K562 (cell line): Measurements from ENCODE around the gene CRACDL. TPM values are rescaled to one million over a fixed set of nuclear protein-coding genes. Genes with fewer than 3 reads are reported as not detected.

ENCODE experiments used
- ATAC-seq: fragments of 200-7000 bp; cut with Tn5 transposase; 3 replicates; pipeline ENCODE4 v1.9.1; 2020; ENCODE audit warnings: moderate library complexity
- BruUV-seq: library from RNA; stranded (reverse); fragments of 400-500 nt; replicated peaks from 2 replicates; lab custom pipeline; 2021; lab: Mats Ljungman, UMichigan
- CTCF ChIA-PET: fragments of 300-600 bp; formaldehyde crosslinking; extraction: SDS; loops from one replicate; lab custom pipeline; 2021; ENCODE audit warnings: low intra/inter-chr PET ratio; lab: Yijun Ruan, JAX
- POLR2A ChIA-PET: fragments of 300-600, 350-650 bp; sonication (Branson Sonifier 250); formaldehyde crosslinking; extraction: SDS; loops from one replicate; lab custom pipeline; 2021; ENCODE audit warnings: antibody characterized with exemption, inconsistent platforms; lab: Yijun Ruan, JAX
- DNase-seq, 4 experiments: peaks; one replicate each; pipeline versions ENCODE4 v3.0.0 to v3.0.0-alpha.2; 2011 to 2018; ENCODE audit warnings: low spot score in 3 of 4, mixed read lengths in 3 of 4; ENCODE audit errors: extremely low read depth in 1 of 4
- FAIRE-seq: peaks from 2 replicates; lab custom pipeline; 2011; peaks lifted over from hg19 to GRCh38; lab: Jason Lieb, UNC
- H2AFZ ChIP-seq: 2 replicates; pipeline ENCODE4 v1.6.0; 2011; ENCODE audit warnings: low read depth, low read length, control low read depth, inconsistent platforms
- H3K27ac ChIP-seq: fragments of 200-600 bp; 3 replicates; pipeline ENCODE4 v1.8.0; 2011; ENCODE audit warnings: low read depth, mild to moderate bottlenecking, control low read depth, inconsistent platforms, low read length, moderate library complexity, mixed read lengths; ENCODE audit errors: extremely low read depth
- H3K27me3 ChIP-seq, 2 experiments: fragments of 300-600 bp in 1 of 2; 2 replicates in 1 of 2; 3 replicates in 1 of 2; pipeline versions ENCODE4 v1.6.0 to v1.8.0; 2011; ENCODE audit warnings: inconsistent platforms in 2 of 2, low read length in 2 of 2, mild to moderate bottlenecking in 1 of 2, mixed read lengths in 1 of 2, moderate library complexity in 1 of 2; ENCODE audit not compliant: control insufficient read depth in 2 of 2, insufficient read depth in 2 of 2
- H3K36me3 ChIP-seq: fragments of 300-600 bp; 3 replicates; pipeline ENCODE4 v1.8.0; 2011; ENCODE audit warnings: mild to moderate bottlenecking, low read length, inconsistent platforms; ENCODE audit not compliant: control insufficient read depth, insufficient read depth
- H3K4me1 ChIP-seq, 2 experiments: fragments of 200-600 bp in 1 of 2; replicated peaks in 1 of 2; 2 replicates in 1 of 2; 3 replicates in 1 of 2; pipeline versions ENCODE4 v1.5.1 to v1.8.0; 2011; ENCODE audit warnings: inconsistent platforms in 2 of 2, low read length in 2 of 2, mild to moderate bottlenecking in 1 of 2, mixed read lengths in 1 of 2, moderate library complexity in 1 of 2; ENCODE audit not compliant: control insufficient read depth in 2 of 2, insufficient read depth in 2 of 2
- H3K4me2 ChIP-seq: 2 replicates; pipeline ENCODE4 v1.6.1; 2011; ENCODE audit warnings: low read length, control low read depth, inconsistent platforms, mixed read lengths; ENCODE audit not compliant: insufficient read depth
- H3K4me3 ChIP-seq: fragments of 200-600 bp; sonication (generic), shearing (Covaris generic); 2 replicates; pipeline ENCODE4 v1.5.1; 2016; ENCODE audit warnings: control low read depth, inconsistent platforms
- H3K79me2 ChIP-seq: fragments of 200-600 bp; 3 replicates; pipeline ENCODE4 v1.8.0; 2011; ENCODE audit warnings: low read length, inconsistent platforms; ENCODE audit not compliant: control insufficient read depth, insufficient read depth
- H3K9ac ChIP-seq, 2 experiments: 2 replicates each; pipeline versions ENCODE4 v1.6.0 to v1.6.1; 2011; ENCODE audit warnings: low read depth in 2 of 2, low read length in 2 of 2, control low read depth in 1 of 2, inconsistent platforms in 1 of 2, mild to moderate bottlenecking in 1 of 2, mixed read lengths in 1 of 2; ENCODE audit not compliant: insufficient read depth in 1 of 2
- H3K9me1 ChIP-seq: one replicate; pipeline ENCODE4 v1.6.0; 2011; ENCODE audit warnings: inconsistent platforms, mild to moderate bottlenecking, low read length, moderate library complexity; ENCODE audit not compliant: control insufficient read depth, insufficient read depth
- H3K9me3 ChIP-seq: replicated peaks from 2 replicates; pipeline ENCODE4 v1.5.1; 2011; ENCODE audit warnings: low read depth, low read length, inconsistent platforms; ENCODE audit not compliant: control insufficient read depth, insufficient read depth
- H4K20me1 ChIP-seq: replicated peaks from 2 replicates; pipeline ENCODE4 v1.6.1; 2011; ENCODE audit warnings: low read length, inconsistent platforms, mixed read lengths; ENCODE audit not compliant: control insufficient read depth, insufficient read depth
- CHCHD3 ChIP-seq: fragments of 250-450 bp; sonication (Bioruptor Pico); IDR thresholded peaks from 2 replicates; pipeline ENCODE4 v2.1.2; 2022; ENCODE audit warnings: mild to moderate bottlenecking
- JUN ChIP-seq, 2 experiments: sonication (generic) in 1 of 2; formaldehyde crosslinking in 1 of 2; IDR thresholded peaks; 2 replicates each; pipeline versions ENCODE4 v1.6.1 to v1.8.0; 2012 to 2022; ENCODE audit warnings: borderline replicate concordance in 2 of 2, mild to moderate bottlenecking in 2 of 2, improper control_type of control experiment in 1 of 2, low read depth in 1 of 2, low read length in 1 of 2, missing genetic modification reagents in 1 of 2
- PTRF ChIP-seq: fragments of 450-650 bp; IDR thresholded peaks from 2 replicates; pipeline ENCODE4 v1.6.1; 2016; ENCODE audit warnings: mild to moderate bottlenecking, missing genetic modification characterization, missing compliant biosample characterization
- PURB ChIP-seq: sonication (generic); formaldehyde crosslinking; IDR thresholded peaks from 2 replicates; pipeline ENCODE4 v1.9.0; 2021; ENCODE audit warnings: low read depth, mild to moderate bottlenecking, missing genetic modification reagents
- RBM17 ChIP-seq: fragments of 200-400 bp; formaldehyde crosslinking; IDR thresholded peaks from 2 replicates; pipeline ENCODE4 v1.6.1; 2017; ENCODE audit warnings: low read depth, mild to moderate bottlenecking, low read length, borderline replicate concordance
- SREBF2 ChIP-seq: sonication (generic); formaldehyde crosslinking; IDR thresholded peaks from 2 replicates; pipeline ENCODE4 v1.4.0; 2020; ENCODE audit warnings: mild to moderate bottlenecking, missing genetic modification reagents
- ZNF695 ChIP-seq: fragments of 450-650 bp; formaldehyde crosslinking; IDR thresholded peaks from 2 replicates; pipeline ENCODE4 v1.4.0; 2020; ENCODE audit warnings: mild to moderate bottlenecking, moderate library complexity
- WGBS: fragments of 100-300 bp; shearing (Covaris generic); methylation state at CpG from one replicate; pipeline ENCODE4 v1.1.6; 2016; ENCODE audit warnings: low coverage, mixed read lengths; ENCODE audit not compliant: insufficient coverage; ENCODE audit errors: missing lambda C conversion rate; 5-methylcytosine and 5-hydroxymethylcytosine counted together
- in situ Hi-C: fragments of 300-500 bp; cut with MboI; formaldehyde crosslinking; loops from 4 replicates; pipeline ENCODE4 v1.15.0; 2018; ENCODE audit warnings: inconsistent platforms, mixed read lengths
- intact Hi-C: fragments of 100-400 bp; cut with micrococcal nuclease; formaldehyde crosslinking; loops from 2 replicates; pipeline ENCODE4 v1.14.2; 2022
- polyA plus RNA-seq, 8 experiments: library from polyadenylated mRNA; depleted of rRNA in 4 of 8; stranded (reverse) in 5 of 8; unstranded in 3 of 8; fragments of >200 nt; fragmentation: Nextera tagmentation in 2 of 8; fragmentation: Illumina TruSeq in 1 of 8; extraction: Ambion mirVana in 2 of 8; extraction: Trizol in 1 of 8; gene quantifications; 2 replicates each; pipeline versions ENCODE4 v1.2.1 to v1.2.3, GENCODE V29; 2011 to 2014; ENCODE audit warnings: inconsistent platforms in 1 of 8, missing spikeins in 1 of 8
- total RNA-seq, 7 experiments: library from RNA; depleted of rRNA in 6 of 7; stranded (reverse); fragments of >200 nt in 6 of 7; fragmentation: Illumina TruSeq in 2 of 7; extraction: Trizol in 2 of 7; gene quantifications; 2 replicates each; pipeline versions ENCODE4 v1.2.1 to v1.2.3, GENCODE V29; 2011 to 2021; ENCODE audit warnings: low replicate concordance in 1 of 7
- TF ChIP-seq, protein P1 (sequence below): fragments of 450-650 bp; IDR thresholded peaks from 2 replicates; pipeline ENCODE4 v1.6.1; 2016; ENCODE audit warnings: mild to moderate bottlenecking, moderate library complexity

CRACDL gene
- total and polyA plus RNA-seq, 9 of the 15 experiments (the other 6 are each of a cell fraction or from before 2014, with no cell fraction given) = not detected

DNA sequence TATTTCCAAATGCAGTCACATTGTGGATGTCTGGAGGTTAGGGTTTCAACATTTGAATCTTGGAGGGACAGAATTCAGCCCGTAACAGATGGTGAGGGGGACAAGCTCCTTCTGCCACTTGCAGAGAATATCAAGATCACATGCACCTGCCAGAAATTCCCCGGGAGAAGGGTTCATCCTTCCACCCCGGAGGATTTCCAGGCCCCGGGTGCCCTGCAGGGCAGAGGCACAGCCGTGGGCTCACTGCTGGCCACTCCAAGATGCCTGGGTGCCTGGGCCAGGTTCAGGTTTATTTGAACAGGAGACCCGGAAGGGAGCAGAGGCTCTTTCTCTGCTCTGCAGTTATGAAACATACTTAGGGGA, 166.9 kb downstream of the CRACDL start (continued):
- TF ChIP-seq PURB (CRISPR knock-in tag) (no peak), ZNF695 (CRISPR knock-in tag) (no peak)

DNA sequence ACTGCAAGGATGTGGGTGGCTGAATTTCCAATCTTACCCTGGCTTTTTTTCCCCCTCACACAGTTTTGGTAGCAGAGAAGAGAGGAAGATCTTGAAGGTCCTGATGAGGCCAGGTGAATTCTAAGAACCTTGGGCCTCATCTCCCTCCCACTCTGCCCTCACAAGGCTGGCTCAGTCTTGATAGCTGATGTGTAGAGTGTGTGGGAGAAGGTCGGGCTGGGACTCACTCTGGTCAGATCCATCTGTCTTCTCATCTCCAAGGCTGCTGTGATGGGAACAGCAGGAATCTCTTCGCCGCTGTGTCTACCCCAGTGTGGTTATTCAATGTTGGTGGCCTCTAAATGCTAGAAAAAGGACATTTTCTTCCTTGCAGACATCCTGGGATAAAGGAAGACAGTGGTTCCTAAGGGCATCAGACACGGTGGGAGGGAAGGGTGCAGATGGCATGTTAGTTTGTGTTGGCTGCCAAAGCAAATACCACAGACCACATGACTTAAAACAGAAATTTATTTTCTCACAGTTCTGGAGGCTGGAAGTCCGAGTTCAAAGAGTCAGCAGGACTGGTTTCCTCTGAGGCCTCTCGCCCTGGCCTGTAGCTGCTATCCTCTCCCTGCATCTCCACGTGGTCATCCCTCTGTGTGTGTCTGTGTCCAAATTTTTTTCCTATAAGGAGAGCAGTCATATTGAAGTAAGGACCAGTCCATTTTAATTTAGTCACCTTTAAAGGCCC, 167.5 kb downstream of the CRACDL start:
- no peaks in the 10 kb centered on the region for H3K9me3 ChIP-seq
- no peak overlapping the region for H3K27ac ChIP-seq
- no peaks in the 10 kb centered on the region for H3K79me2 ChIP-seq
- no TSS peak for BruUV-seq
- peaks cover 17 to 63% of the 10 kb centered on the region in 2 experiments; a peak in 4 of 5 replicates for H3K27me3 ChIP-seq
- H3K4me3 ChIP-seq = no peak overlapping the region
- intact Hi-C loops (no loop called here), in situ Hi-C loops (no loop called here)
- ATAC-seq (no peak), FAIRE-seq (no peak), DNase-seq (no peak)
- no peak overlapping the region for H3K9ac ChIP-seq
- H3K36me3 ChIP-seq = no peaks in the 10 kb centered on the region
- H3K4me1 ChIP-seq = no peaks in the 10 kb centered on the region
- WGBS = 0% methylated on average over 6 of the region's 7 CpGs
- CTCF ChIA-PET = no interaction called here
- no peak overlapping the region for H2AFZ ChIP-seq
- H4K20me1 ChIP-seq = no peaks in the 10 kb centered on the region; the same call in 1 of the 2 replicates
- POLR2A ChIA-PET = interaction anchor here (0.6 kb wide), 1 partner anchor 1047 kb away, joined by 3 read pairs; no protein-coding TSS in a partner anchor
- no peaks in the 10 kb centered on the region for H3K9me1 ChIP-seq
- no peak overlapping the region for H3K4me2 ChIP-seq
- TF ChIP-seq CHCHD3 (CRISPR knock-in tag) (no peak), PTRF (tag) (no peak), JUN (IDR thresholded peaks at IDR 0.05; ENCODE audit: borderline replicate concordance, low read depth, low read length) (no peak), JUN (CRISPR knock-in tag; IDR thresholded peaks at IDR 0.05; ENCODE audit: borderline replicate concordance) (no peak), SREBF2 (CRISPR knock-in tag) (no peak), RBM17 (no peak)
- TF ChIP-seq, protein P1, sequence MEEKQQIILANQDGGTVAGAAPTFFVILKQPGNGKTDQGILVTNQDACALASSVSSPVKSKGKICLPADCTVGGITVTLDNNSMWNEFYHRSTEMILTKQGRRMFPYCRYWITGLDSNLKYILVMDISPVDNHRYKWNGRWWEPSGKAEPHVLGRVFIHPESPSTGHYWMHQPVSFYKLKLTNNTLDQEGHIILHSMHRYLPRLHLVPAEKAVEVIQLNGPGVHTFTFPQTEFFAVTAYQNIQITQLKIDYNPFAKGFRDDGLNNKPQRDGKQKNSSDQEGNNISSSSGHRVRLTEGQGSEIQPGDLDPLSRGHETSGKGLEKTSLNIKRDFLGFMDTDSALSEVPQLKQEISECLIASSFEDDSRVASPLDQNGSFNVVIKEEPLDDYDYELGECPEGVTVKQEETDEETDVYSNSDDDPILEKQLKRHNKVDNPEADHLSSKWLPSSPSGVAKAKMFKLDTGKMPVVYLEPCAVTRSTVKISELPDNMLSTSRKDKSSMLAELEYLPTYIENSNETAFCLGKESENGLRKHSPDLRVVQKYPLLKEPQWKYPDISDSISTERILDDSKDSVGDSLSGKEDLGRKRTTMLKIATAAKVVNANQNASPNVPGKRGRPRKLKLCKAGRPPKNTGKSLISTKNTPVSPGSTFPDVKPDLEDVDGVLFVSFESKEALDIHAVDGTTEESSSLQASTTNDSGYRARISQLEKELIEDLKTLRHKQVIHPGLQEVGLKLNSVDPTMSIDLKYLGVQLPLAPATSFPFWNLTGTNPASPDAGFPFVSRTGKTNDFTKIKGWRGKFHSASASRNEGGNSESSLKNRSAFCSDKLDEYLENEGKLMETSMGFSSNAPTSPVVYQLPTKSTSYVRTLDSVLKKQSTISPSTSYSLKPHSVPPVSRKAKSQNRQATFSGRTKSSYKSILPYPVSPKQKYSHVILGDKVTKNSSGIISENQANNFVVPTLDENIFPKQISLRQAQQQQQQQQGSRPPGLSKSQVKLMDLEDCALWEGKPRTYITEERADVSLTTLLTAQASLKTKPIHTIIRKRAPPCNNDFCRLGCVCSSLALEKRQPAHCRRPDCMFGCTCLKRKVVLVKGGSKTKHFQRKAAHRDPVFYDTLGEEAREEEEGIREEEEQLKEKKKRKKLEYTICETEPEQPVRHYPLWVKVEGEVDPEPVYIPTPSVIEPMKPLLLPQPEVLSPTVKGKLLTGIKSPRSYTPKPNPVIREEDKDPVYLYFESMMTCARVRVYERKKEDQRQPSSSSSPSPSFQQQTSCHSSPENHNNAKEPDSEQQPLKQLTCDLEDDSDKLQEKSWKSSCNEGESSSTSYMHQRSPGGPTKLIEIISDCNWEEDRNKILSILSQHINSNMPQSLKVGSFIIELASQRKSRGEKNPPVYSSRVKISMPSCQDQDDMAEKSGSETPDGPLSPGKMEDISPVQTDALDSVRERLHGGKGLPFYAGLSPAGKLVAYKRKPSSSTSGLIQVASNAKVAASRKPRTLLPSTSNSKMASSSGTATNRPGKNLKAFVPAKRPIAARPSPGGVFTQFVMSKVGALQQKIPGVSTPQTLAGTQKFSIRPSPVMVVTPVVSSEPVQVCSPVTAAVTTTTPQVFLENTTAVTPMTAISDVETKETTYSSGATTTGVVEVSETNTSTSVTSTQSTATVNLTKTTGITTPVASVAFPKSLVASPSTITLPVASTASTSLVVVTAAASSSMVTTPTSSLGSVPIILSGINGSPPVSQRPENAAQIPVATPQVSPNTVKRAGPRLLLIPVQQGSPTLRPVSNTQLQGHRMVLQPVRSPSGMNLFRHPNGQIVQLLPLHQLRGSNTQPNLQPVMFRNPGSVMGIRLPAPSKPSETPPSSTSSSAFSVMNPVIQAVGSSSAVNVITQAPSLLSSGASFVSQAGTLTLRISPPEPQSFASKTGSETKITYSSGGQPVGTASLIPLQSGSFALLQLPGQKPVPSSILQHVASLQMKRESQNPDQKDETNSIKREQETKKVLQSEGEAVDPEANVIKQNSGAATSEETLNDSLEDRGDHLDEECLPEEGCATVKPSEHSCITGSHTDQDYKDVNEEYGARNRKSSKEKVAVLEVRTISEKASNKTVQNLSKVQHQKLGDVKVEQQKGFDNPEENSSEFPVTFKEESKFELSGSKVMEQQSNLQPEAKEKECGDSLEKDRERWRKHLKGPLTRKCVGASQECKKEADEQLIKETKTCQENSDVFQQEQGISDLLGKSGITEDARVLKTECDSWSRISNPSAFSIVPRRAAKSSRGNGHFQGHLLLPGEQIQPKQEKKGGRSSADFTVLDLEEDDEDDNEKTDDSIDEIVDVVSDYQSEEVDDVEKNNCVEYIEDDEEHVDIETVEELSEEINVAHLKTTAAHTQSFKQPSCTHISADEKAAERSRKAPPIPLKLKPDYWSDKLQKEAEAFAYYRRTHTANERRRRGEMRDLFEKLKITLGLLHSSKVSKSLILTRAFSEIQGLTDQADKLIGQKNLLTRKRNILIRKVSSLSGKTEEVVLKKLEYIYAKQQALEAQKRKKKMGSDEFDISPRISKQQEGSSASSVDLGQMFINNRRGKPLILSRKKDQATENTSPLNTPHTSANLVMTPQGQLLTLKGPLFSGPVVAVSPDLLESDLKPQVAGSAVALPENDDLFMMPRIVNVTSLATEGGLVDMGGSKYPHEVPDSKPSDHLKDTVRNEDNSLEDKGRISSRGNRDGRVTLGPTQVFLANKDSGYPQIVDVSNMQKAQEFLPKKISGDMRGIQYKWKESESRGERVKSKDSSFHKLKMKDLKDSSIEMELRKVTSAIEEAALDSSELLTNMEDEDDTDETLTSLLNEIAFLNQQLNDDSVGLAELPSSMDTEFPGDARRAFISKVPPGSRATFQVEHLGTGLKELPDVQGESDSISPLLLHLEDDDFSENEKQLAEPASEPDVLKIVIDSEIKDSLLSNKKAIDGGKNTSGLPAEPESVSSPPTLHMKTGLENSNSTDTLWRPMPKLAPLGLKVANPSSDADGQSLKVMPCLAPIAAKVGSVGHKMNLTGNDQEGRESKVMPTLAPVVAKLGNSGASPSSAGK = no peak
